ENCODE measurements around the gene G6PC2.

The G6PC2 gene

GRCh38 chr2:168894720-168895119 lies 6.4 kb upstream of the G6PC2 start:
- TF ChIP-seq CTCF (conservative IDR thresholded peaks at IDR 0.05; ENCODE audit: low read depth, low read length): no peak
- no peak for DNase-seq (ENCODE audit: low read depth)
- no peak overlapping the region for H3K4me3 ChIP-seq (ENCODE audit: low read length)

- TF ChIP-seq CTCF (conservative IDR thresholded peaks at IDR 0.05; ENCODE audit: low read depth, low read length): no peak
- DNase-seq (ENCODE audit: low read depth): no peak
- H3K4me3 ChIP-seq (ENCODE audit: low read length): no peak overlapping the region
These were observed 5.3 kb upstream of the G6PC2 start for GRCh38 chr2:168895771-168896170.

- no peak for TF ChIP-seq CTCF (conservative IDR thresholded peaks at IDR 0.05; ENCODE audit: low read depth, low read length)
- no peak overlapping the region for H3K4me3 ChIP-seq (ENCODE audit: low read length)
- no peak for DNase-seq (ENCODE audit: low read depth)
These were observed 4.3 kb upstream of the G6PC2 start for GRCh38 chr2:168896783-168897182.

DNA sequence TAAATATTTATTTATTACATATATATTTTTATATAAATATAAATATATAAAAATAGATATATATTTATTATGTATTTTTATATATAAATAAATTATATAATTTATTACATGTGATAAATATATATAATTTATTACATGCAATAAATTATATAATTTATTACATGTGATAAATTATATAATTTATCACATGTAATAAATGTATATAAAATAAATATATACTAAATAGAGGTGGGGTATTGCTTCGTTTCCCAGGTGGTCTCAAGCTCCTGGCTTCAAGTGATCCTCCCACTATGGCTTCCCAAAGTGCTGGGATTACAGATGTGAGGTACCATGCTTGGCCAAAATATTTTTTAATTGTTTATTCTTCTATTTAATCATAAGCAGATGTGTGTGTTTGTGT lies 3.6 kb upstream of the G6PC2 start:
- DNase-seq (ENCODE audit: low read depth): no peak
- no peak for TF ChIP-seq CTCF (conservative IDR thresholded peaks at IDR 0.05; ENCODE audit: low read depth, low read length)
- H3K4me3 ChIP-seq (ENCODE audit: low read length): no peak overlapping the region

- no peak for TF ChIP-seq CTCF (conservative IDR thresholded peaks at IDR 0.05; ENCODE audit: low read depth, low read length)
- no peak for DNase-seq (ENCODE audit: low read depth)
- no peak overlapping the region for H3K4me3 ChIP-seq (ENCODE audit: low read length)
These were observed 2.8 kb downstream of the G6PC2 start for GRCh38 chr2:168903888-168904287.

- no peak for TF ChIP-seq CTCF (conservative IDR thresholded peaks at IDR 0.05; ENCODE audit: low read depth, low read length)
- DNase-seq (ENCODE audit: low read depth): no peak
- H3K4me3 ChIP-seq (ENCODE audit: low read length): no peak overlapping the region
These were observed 3.3 kb downstream of the G6PC2 start for GRCh38 chr2:168904358-168904757.

DNA sequence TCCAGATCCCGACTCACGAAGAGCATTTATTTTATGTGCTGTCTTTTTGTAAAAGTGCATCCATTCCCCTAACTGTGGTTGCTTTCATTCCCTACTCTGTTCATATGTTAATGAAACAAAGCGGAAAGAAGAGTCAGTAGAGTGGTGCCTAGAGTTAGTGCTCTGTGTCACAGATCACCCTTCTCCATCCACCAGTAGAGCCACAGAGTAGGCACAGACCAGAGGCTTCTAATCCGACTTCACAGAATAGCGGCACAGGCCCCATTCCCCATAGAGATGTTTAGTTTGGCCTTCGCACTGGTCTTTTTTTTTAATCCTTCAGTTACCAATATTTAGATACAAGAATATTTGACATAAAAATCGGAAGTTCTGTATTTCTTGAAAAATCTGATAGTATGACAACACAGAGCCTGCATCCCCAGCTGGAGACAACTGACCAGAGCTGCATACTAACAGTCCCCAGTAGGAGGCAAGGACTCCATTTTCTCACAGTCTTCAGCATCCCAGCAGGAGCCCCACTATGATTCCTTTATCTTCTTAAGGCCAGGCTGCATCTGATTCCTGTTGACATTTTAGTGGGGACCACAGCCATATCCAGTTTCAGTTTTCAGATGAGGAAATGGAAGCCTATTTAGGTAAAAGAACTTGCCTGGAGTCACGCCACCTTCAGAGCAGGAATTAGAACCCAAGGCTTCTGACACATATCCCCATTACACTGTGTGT lies 7.0 kb downstream of the G6PC2 start:
- H3K4me3 ChIP-seq (ENCODE audit: low read length): no peak overlapping the region
- DNase-seq (ENCODE audit: low read depth): no peak
- TF ChIP-seq CTCF (conservative IDR thresholded peaks at IDR 0.05; ENCODE audit: low read depth, low read length): no peak

All from retinal pigment epithelial cell (primary cell).